HK-2 (cell line): Measurements from ENCODE around the gene USP10.

Experiments used
- DNase-seq: peaks from one replicate; pipeline ENCODE4 v3.0.0-alpha.2; 2018; ENCODE audit not compliant: unreplicated experiment

USP10 gene

DNA sequence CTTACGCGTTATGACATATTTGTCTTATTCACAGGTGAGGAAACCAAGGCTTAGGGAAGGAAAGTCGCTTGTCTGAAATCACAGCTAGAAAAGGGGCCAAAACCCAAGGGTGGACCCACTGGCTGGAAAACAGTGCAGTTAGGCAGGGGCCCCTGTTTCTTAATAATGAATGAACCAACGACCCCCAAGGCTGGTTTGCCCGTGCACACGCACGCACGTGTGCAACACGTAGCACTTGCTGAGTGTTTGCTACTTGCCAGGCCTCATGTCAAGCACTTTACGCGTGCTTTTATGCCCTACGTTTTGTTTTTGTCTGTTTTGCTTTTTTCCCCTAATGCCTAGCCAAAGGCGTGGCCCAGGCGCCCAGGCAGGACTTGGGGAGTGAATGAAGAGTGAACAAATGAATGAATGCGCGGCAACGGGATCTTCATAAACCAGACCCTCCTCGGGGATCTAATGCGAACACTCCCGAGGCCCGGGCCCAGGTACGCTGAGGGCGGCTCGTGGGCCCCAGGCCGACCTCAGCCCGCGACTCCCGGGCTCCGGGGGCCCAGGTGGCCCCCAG, 571 bp upstream of the USP10 start:
- DNase-seq: no peak

DNA sequence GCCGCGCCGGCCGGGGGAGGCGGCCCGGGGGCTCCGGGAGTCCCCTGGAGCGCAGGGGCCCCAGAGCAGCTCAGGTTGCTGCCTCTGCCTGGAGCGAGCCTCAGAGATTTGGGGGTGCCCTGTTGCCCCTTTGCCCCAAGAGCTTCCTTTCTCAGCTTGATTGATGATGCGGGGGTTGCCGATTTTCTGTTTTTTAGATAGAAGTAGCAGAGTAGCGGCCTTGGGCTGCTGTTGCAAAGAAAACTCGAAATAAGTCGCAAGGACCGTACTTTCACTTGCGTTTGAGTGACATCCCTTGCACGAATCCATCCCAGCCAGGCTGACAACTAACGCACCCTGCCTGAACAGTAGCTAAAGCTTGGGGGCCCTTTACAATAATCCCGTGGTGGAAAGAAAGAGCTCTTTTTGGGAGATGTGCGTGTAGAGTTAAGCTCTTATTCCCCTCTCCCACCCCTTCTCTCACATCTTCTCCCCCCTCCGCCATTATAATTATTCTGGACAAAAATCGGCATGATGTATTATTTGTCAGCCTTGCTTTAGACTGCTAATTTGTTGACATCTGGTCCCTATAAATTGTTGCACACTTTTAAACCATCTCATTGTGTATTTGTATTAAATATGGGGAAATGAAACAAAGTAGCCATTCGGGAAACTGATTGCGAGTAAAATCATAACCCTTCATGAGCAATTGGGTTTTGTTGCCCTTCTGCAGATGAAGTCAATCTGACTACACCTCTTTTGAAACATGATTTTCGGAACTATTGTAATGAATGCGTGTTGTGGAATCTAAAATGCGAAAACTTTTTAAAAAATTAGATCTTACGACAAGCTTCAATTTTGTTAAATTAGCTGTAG, 873 bp downstream of the USP10 start:
- peak; percentile 14 for DNase-seq

DNA sequence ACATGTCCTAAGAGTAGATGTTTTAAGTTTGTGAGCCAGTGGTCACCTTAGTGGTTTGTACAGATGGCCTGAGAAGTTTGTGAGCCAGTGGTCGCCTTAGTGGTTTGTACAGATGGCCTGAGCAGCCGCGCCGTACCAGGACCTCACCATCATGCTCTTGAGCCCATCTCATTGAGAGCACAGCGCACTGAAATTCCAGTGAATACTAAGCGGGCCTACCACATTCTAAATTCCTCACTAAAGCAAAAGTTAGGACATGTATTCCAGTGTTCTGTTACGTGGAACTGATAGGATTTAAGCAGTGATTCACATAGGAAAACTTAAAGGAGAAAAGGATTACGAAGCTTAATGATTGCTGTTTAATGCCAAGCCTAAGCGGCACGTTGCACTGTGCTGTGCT, 3.9 kb downstream of the USP10 start:
- DNase-seq: no peak

DNA sequence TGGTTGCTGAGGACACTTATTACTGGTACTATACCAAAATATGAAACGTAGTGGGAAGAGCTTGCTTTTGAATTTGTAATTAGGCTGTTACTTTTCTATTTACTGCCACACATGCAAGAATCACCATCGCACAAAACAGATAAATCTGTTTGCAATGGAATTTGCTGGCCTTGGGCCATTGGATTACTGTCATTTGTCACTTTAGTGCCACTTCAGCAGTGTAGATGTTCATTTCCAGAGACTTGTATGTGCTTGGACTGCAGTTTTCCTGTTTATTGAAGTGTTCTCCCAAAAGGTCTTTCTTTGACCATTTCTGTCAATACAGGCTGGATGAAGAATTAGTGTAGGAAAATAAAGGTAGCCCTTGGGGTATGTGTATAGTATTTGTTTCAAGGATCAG, 4.5 kb downstream of the USP10 start:
- no peak for DNase-seq

DNA sequence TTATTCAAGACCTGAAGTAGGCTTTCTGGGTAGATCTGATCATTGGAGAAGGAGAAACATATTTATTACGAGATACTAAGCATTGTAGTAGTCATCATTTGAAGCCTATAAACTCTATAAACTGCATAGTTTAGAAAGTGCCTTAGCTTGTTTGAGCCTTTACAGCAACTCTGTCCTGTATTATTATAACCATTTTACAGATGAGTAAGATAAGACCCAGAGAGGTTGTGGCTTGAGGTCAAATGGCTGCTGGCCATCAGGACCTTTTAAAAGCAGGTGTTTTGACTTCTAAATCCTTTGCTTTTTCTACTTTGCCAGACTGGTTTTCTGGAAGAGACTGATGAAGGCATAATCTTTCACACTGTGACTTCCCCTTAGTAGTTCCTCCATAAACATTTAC, 7.1 kb downstream of the USP10 start:
- DNase-seq: no peak

DNA sequence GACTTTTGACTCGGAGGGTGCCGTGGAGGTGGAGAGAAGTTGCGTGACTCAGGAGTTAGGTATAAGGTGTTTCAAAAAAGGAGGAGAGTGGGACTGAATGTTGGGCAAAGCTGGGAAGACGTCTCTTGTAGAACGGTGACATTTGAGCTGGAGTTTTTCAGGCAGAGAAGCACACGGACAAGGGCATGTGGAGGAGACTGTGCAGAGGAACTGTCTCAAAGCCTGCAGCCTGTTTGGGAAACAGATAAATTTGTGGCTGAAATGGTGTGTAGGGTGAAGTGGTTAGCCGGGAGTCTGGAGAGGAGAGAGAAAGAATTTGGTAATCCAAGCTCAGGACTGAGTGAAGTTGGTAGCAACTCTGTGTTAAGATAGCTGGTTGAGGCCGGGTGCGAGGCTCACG, 9.8 kb downstream of the USP10 start:
- DNase-seq: no peak

DNA sequence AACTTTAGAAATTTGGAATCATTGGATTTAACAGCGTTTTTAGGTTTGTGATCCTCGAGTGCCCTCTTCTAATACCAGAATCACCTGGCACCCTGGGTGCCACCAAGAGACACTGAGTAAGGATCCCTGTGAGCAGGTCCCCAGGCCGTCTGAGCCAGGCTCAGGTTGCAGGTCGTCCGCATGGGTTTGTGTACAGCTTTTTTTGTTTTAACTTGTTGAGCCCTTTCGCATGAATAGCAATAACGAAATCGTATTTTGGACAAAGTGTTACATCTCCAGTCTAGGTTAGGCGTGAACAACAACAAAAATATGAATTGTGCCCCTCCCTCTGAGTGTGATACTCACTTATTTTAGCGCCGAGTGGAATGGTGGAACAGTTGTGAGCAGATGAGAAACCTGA, 10.9 kb downstream of the USP10 start:
- DNase-seq: no peak

DNA sequence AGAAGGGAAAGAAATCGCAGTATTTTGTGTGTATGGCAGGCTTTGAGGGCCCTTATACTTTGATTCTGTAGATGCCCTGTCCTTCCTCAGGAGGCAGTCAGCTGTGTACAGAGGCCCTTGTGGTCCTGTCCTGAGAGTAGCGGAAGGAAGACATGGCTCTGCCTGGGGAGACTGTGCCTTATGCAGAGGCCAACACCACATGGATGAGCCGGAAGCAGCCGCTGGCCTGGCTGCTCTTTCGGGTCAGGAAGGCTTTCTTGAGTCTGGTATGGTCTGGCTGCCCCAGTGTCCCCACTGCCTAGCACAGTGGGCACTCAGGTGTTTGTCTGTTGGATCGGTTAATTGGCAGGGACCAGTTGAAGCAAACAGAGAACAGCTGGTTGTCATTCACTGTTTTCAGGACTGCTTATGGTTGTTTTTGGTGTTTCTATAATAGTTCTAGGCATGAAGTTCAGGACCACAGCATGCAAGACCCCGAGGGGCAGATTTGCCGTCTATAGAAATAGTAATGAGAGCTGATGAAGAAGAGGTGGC, 12.4 kb downstream of the USP10 start:
- DNase-seq: no peak

DNA sequence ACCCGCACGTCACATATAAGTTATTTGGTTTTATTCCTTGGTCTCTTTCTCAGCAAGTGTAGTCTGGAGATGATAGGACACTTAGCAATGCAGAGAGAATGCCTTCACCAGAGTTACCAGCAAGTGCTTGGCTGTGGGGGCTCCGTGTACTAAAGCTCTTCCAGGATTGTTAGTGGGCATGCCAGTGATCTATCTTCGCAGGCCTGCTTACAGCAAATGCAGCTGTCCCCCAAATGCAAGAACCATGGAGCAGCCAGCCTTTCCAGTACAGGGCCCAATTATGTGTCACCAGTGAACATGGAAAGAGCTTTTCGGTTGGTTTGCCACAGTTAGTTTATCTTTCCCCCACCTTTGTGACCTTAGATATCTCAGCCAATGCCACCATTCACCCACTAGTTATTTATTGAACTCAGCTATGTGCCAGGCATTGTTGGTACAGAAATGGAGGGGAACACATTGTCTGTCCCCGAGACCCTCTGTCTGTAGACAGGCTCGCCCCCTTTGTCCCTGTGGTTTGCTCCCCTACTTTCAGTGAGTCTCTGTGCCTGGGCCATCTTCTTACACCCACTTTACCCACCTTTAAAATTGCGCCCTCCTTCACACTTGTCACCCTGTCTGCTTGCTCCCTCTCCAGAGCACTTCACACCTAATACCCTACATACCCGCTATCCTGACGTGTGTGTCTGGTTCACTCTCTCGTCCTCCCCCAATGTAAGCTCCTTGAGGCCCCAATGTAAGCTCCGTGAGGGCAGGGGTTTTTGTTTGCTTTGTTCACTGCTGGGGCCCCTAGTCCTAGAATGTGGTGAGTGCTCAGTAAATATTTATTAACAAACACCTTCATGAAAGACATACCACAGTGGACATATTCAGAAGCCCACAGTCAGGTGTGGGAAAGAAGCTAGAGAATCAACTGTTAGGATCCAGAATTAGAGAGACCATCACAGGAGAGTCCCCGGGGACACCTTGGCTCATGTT, 13.3 kb downstream of the USP10 start:
- DNase-seq: no peak

DNA sequence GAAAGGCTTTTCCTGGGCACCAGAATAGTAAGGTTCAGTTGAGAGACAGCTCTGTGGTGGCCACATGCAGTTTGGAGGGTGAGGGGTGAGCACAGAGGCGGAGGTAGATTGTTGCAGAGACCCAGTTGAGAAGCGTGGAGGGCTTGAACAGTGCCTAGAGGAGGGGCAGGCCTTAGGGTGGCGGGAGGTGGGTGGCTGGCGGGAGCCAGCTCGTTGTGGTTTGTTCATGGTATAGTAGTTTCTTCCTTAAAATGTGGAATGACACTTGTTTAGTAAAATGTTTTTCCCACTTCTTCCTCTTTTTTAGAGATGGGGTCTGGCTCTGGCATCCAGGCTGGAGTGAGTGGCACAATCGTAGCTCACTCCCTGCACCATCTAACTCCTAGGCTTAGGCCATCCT, 14.2 kb downstream of the USP10 start:
- no peak for DNase-seq

DNA sequence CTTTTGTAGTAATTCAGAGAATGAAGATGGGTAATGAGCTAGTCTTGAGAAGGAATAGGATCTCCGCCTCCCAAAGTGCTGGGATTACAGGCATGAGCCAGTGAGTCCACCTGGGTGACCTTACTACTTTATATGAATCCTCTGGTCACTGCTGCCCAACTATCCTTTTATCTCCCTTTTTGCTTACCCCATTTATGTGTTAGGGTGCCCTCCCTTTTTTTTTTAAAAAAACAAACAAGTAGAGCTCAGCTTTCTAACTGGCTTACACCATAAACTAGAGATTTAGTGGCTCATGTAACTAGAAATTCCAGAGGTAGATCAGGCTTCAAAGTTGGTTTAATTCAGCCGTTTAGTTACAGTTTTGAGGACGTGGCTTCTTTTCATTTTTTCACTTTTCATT, 15.6 kb downstream of the USP10 start:
- no peak for DNase-seq

DNA sequence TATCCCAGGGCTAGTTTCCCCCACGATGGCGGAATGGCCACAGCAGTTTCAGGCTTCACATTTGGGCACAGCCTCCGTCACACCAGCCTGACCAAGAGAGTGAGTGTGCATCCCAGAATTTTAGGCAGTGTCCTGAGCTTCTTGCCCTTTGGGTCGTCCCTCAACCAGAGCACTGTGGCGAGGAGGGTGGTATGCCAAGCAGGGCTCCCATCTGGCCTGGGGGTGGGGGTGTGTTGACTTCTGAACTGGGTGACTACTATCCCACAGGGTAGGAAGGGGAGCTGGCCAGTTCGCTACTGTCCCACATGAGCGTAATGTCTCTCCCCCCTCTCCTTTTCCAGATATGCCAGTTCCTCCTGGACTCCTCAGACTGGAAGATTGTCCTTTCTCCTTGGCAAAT, 16.1 kb downstream of the USP10 start:
- DNase-seq: no peak

DNA sequence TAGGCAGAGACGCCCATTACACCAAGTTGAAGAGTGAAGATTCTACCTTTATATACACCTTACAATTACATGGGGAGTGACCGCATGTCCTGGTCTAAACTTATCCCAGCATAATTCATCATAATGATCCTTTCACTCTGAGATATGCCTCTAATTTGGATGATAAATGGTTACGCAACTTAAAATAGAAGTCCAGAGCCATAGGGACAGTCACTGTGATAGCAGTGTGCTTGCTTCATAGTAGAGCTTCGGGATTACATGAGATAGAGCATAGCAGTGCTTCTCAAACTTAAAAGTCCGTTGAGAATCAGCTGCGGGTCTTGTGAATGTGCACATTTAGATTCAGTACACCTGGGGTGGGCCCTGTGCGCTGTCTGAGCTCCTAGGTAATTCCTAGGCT, 16.9 kb downstream of the USP10 start:
- DNase-seq: no peak

DNA sequence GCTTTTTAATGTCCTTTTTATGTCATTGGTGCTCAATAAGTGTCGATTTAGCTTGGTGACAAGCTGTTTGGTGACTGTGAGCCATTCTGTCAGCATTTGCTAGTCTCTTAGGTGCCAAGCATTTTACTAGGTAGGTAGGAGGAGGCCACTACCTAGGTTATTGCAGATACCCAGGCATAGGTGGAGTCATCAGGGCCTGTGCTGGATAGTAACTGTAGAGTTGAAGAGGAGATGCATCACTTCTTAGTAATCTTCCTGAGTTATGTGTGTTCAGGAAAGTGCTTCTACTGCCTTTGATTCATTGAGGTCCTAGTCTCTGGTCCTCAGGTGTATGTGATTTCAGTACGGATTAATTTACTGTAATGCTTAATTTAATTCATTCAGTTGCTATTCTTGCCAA, 17.7 kb downstream of the USP10 start:
- no peak for DNase-seq

DNA sequence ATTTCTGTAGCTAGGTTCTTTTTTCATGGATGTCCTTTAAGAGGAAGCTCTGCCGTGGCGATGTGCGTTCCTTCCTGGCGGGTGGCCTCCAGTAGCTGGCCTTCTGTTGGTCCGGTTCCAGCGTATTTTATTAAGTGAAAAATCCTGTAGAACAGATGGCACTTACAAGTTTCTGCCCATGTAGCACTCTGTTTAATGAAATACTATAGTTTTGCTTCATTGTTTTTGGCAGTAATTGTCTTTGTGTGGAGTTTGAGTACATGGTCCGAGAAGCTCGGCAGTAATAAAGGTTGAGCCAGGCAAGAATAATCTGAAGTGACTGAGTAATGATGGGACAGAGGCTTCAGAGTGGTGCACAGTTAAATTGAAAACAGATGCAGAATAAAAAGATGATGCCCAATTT, 20.4 kb downstream of the USP10 start:
- no peak for DNase-seq

DNA sequence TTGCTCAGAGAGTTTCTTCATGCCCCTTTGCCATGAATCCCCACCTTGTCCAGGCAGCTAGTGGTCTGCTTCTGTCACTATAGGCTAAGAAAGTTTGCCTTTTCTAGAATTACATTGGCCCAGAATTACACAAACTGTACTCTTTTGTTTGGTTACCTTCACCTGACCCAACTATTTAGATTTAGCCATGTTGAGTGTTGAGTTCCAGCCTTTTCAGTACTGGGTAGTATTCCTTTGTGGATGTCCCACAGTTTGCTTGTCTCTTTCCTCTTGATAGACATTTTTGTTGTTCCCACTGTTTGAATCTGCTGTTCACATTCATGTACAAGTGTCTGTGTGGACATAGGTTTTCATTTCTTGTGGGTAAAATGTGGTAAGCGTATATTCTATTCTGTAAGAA, 22.3 kb downstream of the USP10 start:
- DNase-seq: no peak

DNA sequence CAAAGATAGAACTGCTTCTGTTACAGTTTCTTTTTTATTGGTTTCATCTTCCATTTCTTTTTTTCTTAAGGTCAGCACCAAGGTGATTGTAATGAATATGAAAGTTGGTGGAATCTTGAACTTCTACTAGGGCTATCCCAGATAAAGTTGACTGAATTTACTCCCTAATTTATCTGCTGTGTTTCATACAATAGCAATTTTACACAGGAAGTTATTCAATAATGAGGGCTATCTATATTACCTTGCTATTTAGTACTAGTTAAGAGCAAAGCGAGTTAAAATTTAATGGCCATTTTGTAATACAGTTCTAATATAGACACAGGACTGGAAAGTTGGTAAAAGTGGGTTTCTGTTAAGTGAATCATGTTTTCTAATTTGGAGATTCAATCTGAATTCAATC, 24.1 kb downstream of the USP10 start:
- DNase-seq: no peak

DNA sequence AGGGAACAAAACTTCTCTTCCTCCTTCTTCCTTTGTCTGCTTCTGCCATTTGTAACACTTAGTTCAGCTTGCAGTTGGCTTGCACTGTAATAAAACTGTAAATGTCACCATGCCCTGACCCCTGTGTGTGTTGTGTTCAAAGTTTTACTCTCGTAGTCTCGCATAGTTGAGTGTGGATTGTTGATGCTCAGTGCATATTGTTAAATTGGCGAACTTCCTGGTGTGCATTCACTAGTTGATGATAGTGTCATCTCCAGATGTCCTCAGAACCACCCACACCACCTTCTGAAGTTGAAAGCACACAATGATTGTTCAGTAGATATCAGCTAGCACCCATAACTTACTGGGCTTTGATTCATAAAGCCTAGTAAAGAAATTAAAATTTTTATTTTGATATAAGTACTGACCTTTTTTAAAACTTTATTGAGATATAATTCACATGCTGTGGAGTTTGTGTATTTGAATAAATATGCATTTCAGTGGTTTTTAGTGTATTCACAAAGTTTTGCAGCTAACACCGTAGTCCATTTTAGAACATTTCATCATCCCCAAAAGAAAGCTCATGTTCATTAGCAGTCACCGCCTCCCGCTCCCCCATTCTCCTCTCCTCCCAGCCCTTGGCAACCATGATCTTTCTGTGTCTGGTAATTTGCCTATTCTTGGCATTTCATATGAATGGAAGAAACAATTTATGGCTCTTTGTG, 25.0 kb downstream of the USP10 start:
- no peak for DNase-seq

DNA sequence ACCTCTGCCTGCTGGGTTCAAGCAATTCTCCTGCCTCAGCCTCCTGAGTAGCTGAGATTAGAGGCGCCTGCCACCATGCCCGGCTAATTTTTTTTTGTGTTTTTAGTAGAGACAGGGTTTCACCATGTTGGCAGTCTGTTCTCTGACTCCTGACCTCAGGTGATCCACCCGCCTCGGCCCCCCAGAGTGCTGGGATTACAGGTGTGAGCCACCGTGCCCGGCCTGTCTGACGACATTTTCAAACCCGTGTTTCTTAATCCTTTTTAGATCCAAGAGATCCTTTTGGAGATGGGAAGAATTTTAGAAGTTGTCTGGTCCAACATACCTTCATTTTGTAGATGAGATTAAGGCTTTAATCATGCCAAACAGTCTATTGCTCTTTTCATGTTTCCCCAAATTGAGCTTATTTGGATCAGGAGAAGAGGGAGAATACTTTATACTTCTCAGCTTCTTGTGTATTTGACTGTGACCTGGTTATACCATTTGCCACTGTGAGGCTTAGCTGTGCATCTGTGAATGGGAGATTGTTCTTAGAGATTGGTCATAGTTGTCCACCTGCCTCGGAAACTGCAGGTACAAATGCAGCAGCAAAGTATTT, 25.8 kb downstream of the USP10 start:
- DNase-seq: no peak

DNA sequence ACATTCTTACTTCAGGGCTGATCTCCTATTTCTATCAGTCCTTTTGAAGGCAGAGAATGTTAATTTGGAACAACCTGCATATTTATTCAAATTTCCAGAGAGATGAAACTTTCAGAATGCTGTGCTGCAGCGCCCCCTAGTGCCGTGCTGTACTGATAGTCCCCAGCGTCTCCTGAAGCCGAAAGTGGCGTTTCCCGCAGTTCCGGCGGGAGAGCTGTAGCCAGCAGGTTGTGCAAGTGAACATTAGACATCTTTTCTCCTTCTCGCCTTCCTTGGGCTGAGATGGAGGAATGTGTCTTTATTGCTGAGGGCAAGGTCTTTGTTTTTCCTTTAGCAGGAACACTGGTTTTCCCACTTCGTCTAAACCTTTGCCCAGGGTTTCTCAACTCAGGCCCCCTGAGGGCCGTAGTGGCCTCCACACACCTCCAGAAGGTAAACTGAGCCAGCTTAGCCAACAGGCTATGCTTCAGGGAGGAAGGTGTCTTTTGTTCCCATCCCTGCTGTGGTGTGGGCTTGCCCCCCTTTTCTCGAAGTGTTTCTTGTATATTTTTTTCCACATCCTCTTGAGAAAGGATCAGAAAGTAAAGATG, 26.4 kb downstream of the USP10 start:
- peak; percentile 81 for DNase-seq
